Activated CD4-positive, alpha-beta T cell treated with anti-CD3 and anti-CD28 coated beads for 36 hours (primary cell): ENCODE data around the gene UQCR10. TPM values are rescaled to one million over a fixed set of nuclear protein-coding genes. Genes with fewer than 3 reads are reported as not detected.
A peak's percentile ranks its signal among the peaks of the same experiment; 100 is the strongest.

Experiments
- ATAC-seq: fragments of 200-7000 bp; cut with Tn5 transposase; one replicate; pipeline ENCODE4 v1.10.0; 2021; ENCODE audit warnings: mild to moderate bottlenecking, moderate library complexity
- CTCF ChIA-PET: fragments of 350-600 bp; sonication (Branson Sonifier 250); formaldehyde crosslinking; loops from one replicate; lab custom pipeline; 2021; ENCODE audit warnings: antibody characterized with exemption; lab: Charles Lee
- POLR2A ChIA-PET: fragments of 350-600 bp; sonication (Branson Sonifier 250); formaldehyde crosslinking; loops from one replicate; lab custom pipeline; 2021; ENCODE audit warnings: antibody characterized with exemption, inconsistent platforms; lab: Charles Lee
- DNase-seq: peaks from one replicate; pipeline ENCODE4 v3.0.0-alpha.2; 2020
- H3K27ac Mint-ChIP-seq: one replicate; pipeline ENCODE4 v1.8.0; 2021; ENCODE audit warnings: mixed read lengths
- H3K27me3 Mint-ChIP-seq: one replicate; pipeline ENCODE4 v1.8.0; 2021; ENCODE audit warnings: mixed read lengths
- H3K36me3 Mint-ChIP-seq: one replicate; pipeline ENCODE4 v1.8.0; 2021; ENCODE audit warnings: low read depth, mixed read lengths
- H3K4me1 Mint-ChIP-seq: one replicate; pipeline ENCODE4 v1.8.0; 2021; ENCODE audit warnings: mixed read lengths
- H3K4me3 Mint-ChIP-seq: one replicate; pipeline ENCODE4 v1.8.0; 2021; ENCODE audit warnings: mild to moderate bottlenecking, moderate library complexity, mixed read lengths
- H3K9me3 Mint-ChIP-seq: one replicate; pipeline ENCODE4 v1.8.0; 2021; ENCODE audit warnings: low read depth, mixed read lengths
- intact Hi-C, 2 experiments: fragments of 100-400 bp; cut with DNase I in 1 of 2; cut with micrococcal nuclease in 1 of 2; formaldehyde crosslinking; loops; one replicate each; pipeline versions ENCODE4 v1.14.2 to v1.15.1; 2022 to 2024; cut with DNase I, micrococcal nuclease
- total RNA-seq, 2 experiments: library from RNA; stranded (reverse); gene quantifications; one replicate each; pipeline ENCODE4 v1.2.3, GENCODE V29; 2021

UQCR10 gene
- total RNA-seq, 2 experiments from 2014 or later = 95.5 to 95.9 TPM

- ChIA-PET POLR2A (no interaction called here), CTCF (no interaction called here)
- peaks cover 30% of the 10 kb centered on the region for H3K36me3 Mint-ChIP-seq
- ATAC-seq (no peak), DNase-seq (no peak)
- H3K27ac Mint-ChIP-seq = peak overlapping the region; percentile 98
- H3K9me3 Mint-ChIP-seq = no peaks in the 10 kb centered on the region
- intact Hi-C loops = loop anchor here (5.0 to 10.0 kb wide), 8 partner anchors 114 to 1026 kb away; partner anchors contain the start of genes CHEK2 (in 1 of the 2), HORMAD2 (in 1 of the 2), HSCB (in 1 of the 2) and MTMR3 (in 1 of the 2)
- H3K4me3 Mint-ChIP-seq = peak overlapping the region; percentile 99
- peaks cover 31% of the 10 kb centered on the region for H3K4me1 Mint-ChIP-seq
- no peaks in the 10 kb centered on the region for H3K27me3 Mint-ChIP-seq
These were observed 1.0 kb downstream of the UQCR10 start for GRCh38 chr22:29768052-29768693.

DNA sequence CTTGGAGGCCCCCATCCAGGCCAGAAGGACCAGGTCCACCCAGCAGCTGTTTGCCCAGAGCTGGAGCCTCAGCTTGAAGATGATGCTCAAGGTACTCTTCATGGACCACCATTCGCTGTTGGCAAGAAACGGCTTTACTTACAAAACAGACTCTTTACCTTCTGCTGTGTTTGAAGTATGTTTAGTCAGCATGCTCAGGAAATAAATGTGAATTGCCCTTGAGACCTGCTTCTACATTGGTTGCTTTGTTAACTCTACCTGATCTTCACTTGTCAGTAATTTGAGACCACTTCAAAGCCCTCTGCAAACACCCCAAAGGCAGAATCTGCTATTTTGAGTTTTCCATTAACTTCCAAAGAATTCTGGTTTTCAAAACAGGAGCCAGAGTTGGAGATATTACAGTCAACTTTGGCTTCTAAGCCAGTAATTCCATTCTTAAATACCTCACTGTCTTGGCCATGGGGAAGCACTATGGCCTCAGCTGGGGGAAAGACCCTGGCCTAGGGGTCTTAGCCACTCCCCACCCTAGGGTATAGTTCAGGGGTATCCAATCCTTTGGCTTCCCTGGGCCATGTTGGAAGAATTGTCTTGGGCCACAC, 2.7 kb downstream of the UQCR10 start:
- ChIA-PET POLR2A (interaction anchor here (0.6 kb wide), 1 partner anchor 148 kb away, joined by 3 read pairs; no protein-coding TSS in a partner anchor), CTCF (interaction anchor here (0.6 to 1.5 kb wide), 2 partner anchors 10 to 129 kb away, joined by 3 to 7 read pairs; no protein-coding TSS in a partner anchor)
- no peak overlapping the region for H3K4me3 Mint-ChIP-seq
- H3K27me3 Mint-ChIP-seq = no peaks in the 10 kb centered on the region
- no peaks in the 10 kb centered on the region for H3K9me3 Mint-ChIP-seq
- H3K36me3 Mint-ChIP-seq = peaks cover 30% of the 10 kb centered on the region
- ATAC-seq = no peak
- intact Hi-C loops = loop anchor here (5.0 to 10.0 kb wide), 8 partner anchors 112 to 1028 kb away; partner anchors contain the start of genes CHEK2 (in 1 of the 2), HORMAD2 (in 1 of the 2), HSCB (in 1 of the 2) and MTMR3 (in 1 of the 2)
- H3K4me1 Mint-ChIP-seq = peaks cover 26% of the 10 kb centered on the region
- no peak for DNase-seq
- no peak overlapping the region for H3K27ac Mint-ChIP-seq

DNA sequence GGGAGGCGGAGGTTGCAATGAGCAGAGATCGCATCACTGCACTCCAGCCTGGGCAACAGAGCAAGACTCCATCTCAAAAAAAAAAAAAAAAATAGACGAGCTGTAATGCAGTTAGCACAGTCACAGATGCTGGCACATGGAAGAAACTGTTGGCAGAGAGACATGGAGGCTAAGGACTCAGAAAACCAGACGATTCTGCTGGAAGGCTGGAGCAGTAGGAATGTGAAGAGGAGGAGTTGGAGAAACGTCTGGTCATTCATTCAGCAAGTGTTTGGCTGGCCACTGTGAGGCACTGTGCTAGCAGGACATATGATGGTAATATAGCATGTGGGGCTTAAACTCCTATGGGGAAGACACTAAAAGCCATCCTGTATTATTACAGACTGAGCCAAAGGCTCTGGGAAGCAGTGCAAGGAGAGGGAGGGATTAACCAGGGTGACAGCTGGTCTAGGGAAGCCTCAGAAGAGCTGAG, 5.0 kb downstream of the UQCR10 start:
- no peak for ATAC-seq
- Mint-ChIP-seq H3K4me3 (no peak overlapping the region), H3K27ac (no peak overlapping the region), H3K9me3 (no peaks in the 10 kb centered on the region), H3K36me3 (peaks cover 30% of the 10 kb centered on the region), H3K27me3 (no peaks in the 10 kb centered on the region), H3K4me1 (peaks cover 17% of the 10 kb centered on the region)
- ChIA-PET POLR2A (no interaction called here), CTCF (interaction anchor here (0.9 to 1.1 kb wide), 3 partner anchors 20 to 233 kb away, joined by 3 to 4 read pairs (median 3); no protein-coding TSS in a partner anchor)
- DNase-seq = no peak
- intact Hi-C loops = no loop called here

- no peak for DNase-seq
These were observed 6.1 kb downstream of the UQCR10 start for GRCh38 chr22:29773233-29773632.

GRCh38 chr22:29780220-29780619, 13.1 kb downstream of the UQCR10 start:
- POLR2A ChIA-PET = no interaction called here
- Mint-ChIP-seq H3K27ac (no peak overlapping the region), H3K4me1 (no peaks in the 10 kb centered on the region), H3K36me3 (no peaks in the 10 kb centered on the region), H3K4me3 (no peak overlapping the region), H3K27me3 (no peaks in the 10 kb centered on the region), H3K9me3 (no peaks in the 10 kb centered on the region)
- DNase-seq (no peak), ATAC-seq (no peak)
- CTCF ChIA-PET = interaction anchor here (0.6 kb wide), 1 partner anchor 245 kb away, joined by 4 read pairs; no protein-coding TSS in a partner anchor
- intact Hi-C loops = no loop called here

More at GRCh38 chr22:29773233-29773632, 6.1 kb downstream of the UQCR10 start:
- ATAC-seq = no peak
- Mint-ChIP-seq H3K36me3 (peaks cover 28% of the 10 kb centered on the region), H3K4me3 (no peak overlapping the region), H3K9me3 (no peaks in the 10 kb centered on the region), H3K4me1 (peaks cover 11% of the 10 kb centered on the region), H3K27ac (no peak overlapping the region), H3K27me3 (no peaks in the 10 kb centered on the region)
- intact Hi-C loops = no loop called here
- ChIA-PET POLR2A (interaction anchor here (0.7 kb wide), 1 partner anchor 17 kb away, joined by 5 read pairs; no protein-coding TSS in a partner anchor), CTCF (interaction anchor here (0.6 to 1.3 kb wide), 3 partner anchors 10 to 232 kb away, joined by 3 to 4 read pairs (median 3); no protein-coding TSS in a partner anchor)

GRCh38 chr22:29780748-29781676, 13.8 kb downstream of the UQCR10 start:
- Mint-ChIP-seq H3K4me3 (no peak overlapping the region), H3K4me1 (no peaks in the 10 kb centered on the region), H3K27ac (no peak overlapping the region), H3K36me3 (no peaks in the 10 kb centered on the region), H3K9me3 (no peaks in the 10 kb centered on the region), H3K27me3 (no peaks in the 10 kb centered on the region)
- POLR2A ChIA-PET = no interaction called here
- DNase-seq (no peak), ATAC-seq (no peak)
- intact Hi-C loops = no loop called here
- CTCF ChIA-PET = no interaction called here

- no peak for ATAC-seq
- CTCF ChIA-PET = no interaction called here
- intact Hi-C loops = no loop called here
These were observed 15.1 kb downstream of the UQCR10 start for GRCh38 chr22:29782061-29782845.

GRCh38 chr22:29784451-29785361, 17.5 kb downstream of the UQCR10 start:
- Mint-ChIP-seq H3K27me3 (no peaks in the 10 kb centered on the region), H3K27ac (no peak overlapping the region), H3K4me1 (no peaks in the 10 kb centered on the region), H3K4me3 (no peak overlapping the region), H3K9me3 (no peaks in the 10 kb centered on the region), H3K36me3 (peaks cover 15% of the 10 kb centered on the region)
- DNase-seq = no peak
- ATAC-seq = no peak
- POLR2A ChIA-PET = no interaction called here
- CTCF ChIA-PET = interaction anchor here (0.6 to 1.2 kb wide), 2 partner anchors 11 to 161 kb away, joined by 3 read pairs; no protein-coding TSS in a partner anchor
- intact Hi-C loops = no loop called here

More at GRCh38 chr22:29782061-29782845, 15.1 kb downstream of the UQCR10 start:
- DNase-seq = no peak
- no peaks in the 10 kb centered on the region for H3K4me1 Mint-ChIP-seq
- H3K27ac Mint-ChIP-seq = no peak overlapping the region
- POLR2A ChIA-PET = no interaction called here
- H3K9me3 Mint-ChIP-seq = no peaks in the 10 kb centered on the region
- H3K27me3 Mint-ChIP-seq = no peaks in the 10 kb centered on the region
- H3K36me3 Mint-ChIP-seq = peaks cover 4% of the 10 kb centered on the region
- no peak overlapping the region for H3K4me3 Mint-ChIP-seq

- CTCF ChIA-PET = interaction anchor here (1.2 kb wide), 1 partner anchor 10 kb away, joined by 3 read pairs; no protein-coding TSS in a partner anchor
- no peak overlapping the region for H3K27ac Mint-ChIP-seq
- no peaks in the 10 kb centered on the region for H3K27me3 Mint-ChIP-seq
- POLR2A ChIA-PET = interaction anchor here (0.7 kb wide), 1 partner anchor 26 kb away, joined by 7 read pairs; no protein-coding TSS in a partner anchor
- ATAC-seq = no peak
- DNase-seq = no peak
- H3K36me3 Mint-ChIP-seq = peaks cover 22% of the 10 kb centered on the region
- H3K9me3 Mint-ChIP-seq = no peaks in the 10 kb centered on the region
- intact Hi-C loops = no loop called here
- H3K4me1 Mint-ChIP-seq = no peaks in the 10 kb centered on the region
- H3K4me3 Mint-ChIP-seq = no peak overlapping the region
These were observed 18.9 kb downstream of the UQCR10 start for GRCh38 chr22:29786031-29786430.
